Measurements from ENCODE around the gene MSTN.
"Not testable (repeated sequence)": the region's sequence is repeated elsewhere in the genome, so short reads cannot be mapped to it uniquely, and the experiment has no call there.

The MSTN gene

GRCh38 chr2:190063624-190064023 is 1.1 kb upstream of the MSTN start:
- no peak for DNase-seq (ENCODE audit: low spot score)

GRCh38 chr2:190062053-190062452 is 476 bp downstream of the MSTN start:
- no peak for DNase-seq (ENCODE audit: low spot score)

- no peak for DNase-seq (ENCODE audit: low spot score)
Measured at GRCh38 chr2:190060626-190061025, 1.9 kb downstream of the MSTN start.

GRCh38 chr2:190060019-190060418 is 2.5 kb downstream of the MSTN start:
- DNase-seq (ENCODE audit: low spot score): no peak

- DNase-seq (ENCODE audit: low spot score): no peak
Measured at GRCh38 chr2:190053426-190053825, 9.1 kb downstream of the MSTN start.

- no peak for DNase-seq (ENCODE audit: low spot score)
Measured at GRCh38 chr2:190052307-190052706, 10.2 kb downstream of the MSTN start.

- no peak for DNase-seq (ENCODE audit: low spot score)
Measured at GRCh38 chr2:190051223-190051622, 11.3 kb downstream of the MSTN start.

- no peak for DNase-seq (ENCODE audit: low spot score)
Measured at GRCh38 chr2:190050001-190050400, 12.5 kb downstream of the MSTN start.

GRCh38 chr2:190044866-190045265 is 17.7 kb downstream of the MSTN start:
- DNase-seq (ENCODE audit: low spot score): no peak

GRCh38 chr2:190043441-190043840 is 19.1 kb downstream of the MSTN start:
- no peak for DNase-seq (ENCODE audit: low spot score)

GRCh38 chr2:190036071-190036470 is 26.5 kb downstream of the MSTN start:
- no peak for DNase-seq (ENCODE audit: low spot score)

GRCh38 chr2:190034417-190034816 is 28.1 kb downstream of the MSTN start:
- not testable (repeated sequence) for DNase-seq (ENCODE audit: low spot score)

GRCh38 chr2:190031969-190032618 is 30.4 kb downstream of the MSTN start:
- no peak for DNase-seq (ENCODE audit: low spot score)

- peak; percentile 72 for DNase-seq (ENCODE audit: low spot score)
Measured at GRCh38 chr2:190023860-190024259, 38.7 kb downstream of the MSTN start.

GRCh38 chr2:190020720-190021119 is 41.8 kb downstream of the MSTN start:
- DNase-seq (ENCODE audit: low spot score): no peak

GRCh38 chr2:190017837-190018236 is 44.7 kb downstream of the MSTN start:
- no peak for DNase-seq (ENCODE audit: low spot score)

GRCh38 chr2:190015969-190016368 is 46.6 kb downstream of the MSTN start:
- not testable (repeated sequence) for DNase-seq (ENCODE audit: low spot score)

Data from SW480 (cell line).